Fibroblast of the conjunctiva (primary cell): Measurements from ENCODE around the gene USP2.
"Not testable (repeated sequence)": the region's sequence is repeated elsewhere in the genome, so short reads cannot be mapped to it uniquely, and the experiment has no call there.

Source experiments
- DNase-seq: peaks from one replicate; pipeline ENCODE4 v3.0.0-alpha.2; 2010; ENCODE audit warnings: low read depth

The USP2 gene

DNA sequence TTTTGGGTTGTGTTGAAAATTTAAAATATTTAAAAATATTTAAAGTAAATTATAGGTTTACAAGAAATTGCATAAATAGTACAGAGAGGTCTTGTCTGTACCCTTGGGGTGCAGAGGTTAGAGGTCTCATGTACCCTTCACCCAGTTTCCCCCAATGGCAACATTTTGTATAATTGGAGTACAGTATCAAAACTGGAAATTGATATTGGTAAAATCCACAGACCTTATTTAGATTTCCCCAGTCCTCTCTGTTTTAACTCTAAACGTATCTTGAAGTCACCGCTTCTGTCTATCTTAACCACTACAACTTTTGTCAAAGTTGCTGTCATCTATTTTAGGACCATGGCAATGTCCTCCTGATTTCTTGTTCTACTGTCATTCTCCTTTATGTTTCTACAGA lies 30.6 kb upstream of the USP2 start:
- DNase-seq: no peak

DNA sequence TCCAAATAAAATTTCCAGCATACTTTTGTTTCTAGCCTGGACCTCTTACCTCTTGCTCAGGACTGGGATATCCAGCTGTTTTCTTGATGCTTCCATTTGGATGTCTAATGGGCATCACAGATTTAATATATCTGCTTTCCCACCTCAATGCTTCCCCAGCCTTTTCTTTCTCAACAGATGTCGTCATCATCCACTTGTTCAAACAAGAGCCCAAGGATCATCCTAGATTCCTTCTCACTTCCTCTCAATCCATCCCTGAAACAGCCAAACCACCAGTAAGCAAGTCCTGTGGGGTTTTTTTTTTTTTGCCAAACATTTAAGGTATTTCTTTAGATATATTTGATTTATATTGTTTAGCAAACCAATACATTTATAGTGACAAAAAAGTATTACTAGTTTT lies 29.0 kb upstream of the USP2 start:
- DNase-seq: no peak

DNA sequence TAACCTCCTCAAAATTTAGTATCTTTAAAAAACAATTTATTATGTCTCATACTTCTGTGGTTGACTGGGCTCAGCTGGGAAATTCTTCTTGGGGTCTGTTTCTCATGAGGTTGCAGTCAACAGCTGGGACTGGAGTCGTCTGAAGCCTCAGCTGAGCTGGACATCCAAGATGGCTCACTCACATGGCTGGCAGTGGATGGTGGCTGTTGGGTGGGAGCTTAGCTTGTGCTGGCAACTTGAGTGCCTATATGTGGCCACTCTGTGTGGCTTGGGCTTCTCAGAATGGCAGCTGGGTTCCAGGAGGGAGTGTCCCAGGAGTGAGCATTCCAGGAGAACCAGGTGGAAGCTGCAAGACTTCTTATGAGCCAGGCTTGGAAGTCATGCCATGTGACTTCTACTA lies 28.2 kb upstream of the USP2 start:
- DNase-seq: no peak

DNA sequence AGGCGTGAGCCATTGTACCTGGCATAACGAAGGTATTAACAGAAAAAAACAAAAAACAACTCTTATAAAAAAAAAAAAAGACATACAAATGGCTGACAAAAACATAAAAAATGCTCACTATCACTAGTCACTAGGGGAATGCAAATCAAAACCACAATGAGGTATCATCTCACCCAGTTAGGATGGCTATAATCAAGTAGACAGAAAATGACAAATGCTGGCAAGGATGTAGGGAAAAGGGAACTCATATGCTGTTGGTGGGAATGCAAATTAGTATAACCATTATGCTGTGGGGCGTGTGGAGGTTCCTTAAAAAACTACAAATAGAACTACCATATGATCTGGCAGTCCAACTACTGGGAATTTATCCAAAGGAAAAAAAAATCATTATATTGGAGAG lies 24.5 kb upstream of the USP2 start:
- DNase-seq: no peak

DNA sequence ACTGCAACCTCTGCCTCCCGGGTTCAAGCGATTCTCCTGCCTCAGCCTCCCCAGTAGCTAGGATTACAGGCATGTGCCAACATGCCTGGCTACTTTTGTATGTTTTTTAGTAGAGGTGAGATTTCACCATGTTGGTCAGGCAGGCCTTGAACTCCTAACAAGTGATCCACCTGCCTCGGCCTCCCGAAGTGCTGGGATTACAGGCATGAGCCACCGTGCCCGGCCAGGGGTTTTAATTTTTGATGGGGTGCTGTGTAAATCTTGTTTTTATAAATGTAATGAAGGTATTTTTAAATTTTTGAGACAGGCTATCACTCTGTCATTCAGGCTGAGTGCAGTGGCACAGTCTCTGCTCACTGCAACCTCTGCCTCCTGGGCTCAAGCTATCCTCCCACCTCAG lies 24.0 kb upstream of the USP2 start:
- not testable (repeated sequence) for DNase-seq

GRCh38 chr11:119404872-119405271 lies 23.4 kb upstream of the USP2 start:
- no peak for DNase-seq

GRCh38 chr11:119403021-119403420 lies 21.5 kb upstream of the USP2 start:
- no peak for DNase-seq

GRCh38 chr11:119402470-119402869 lies 21.0 kb upstream of the USP2 start:
- DNase-seq: no peak

- no peak for DNase-seq
These were observed 19.4 kb upstream of the USP2 start for GRCh38 chr11:119400860-119401259.

GRCh38 chr11:119397740-119398139 lies 16.2 kb upstream of the USP2 start:
- no peak for DNase-seq

GRCh38 chr11:119396835-119397234 lies 15.3 kb upstream of the USP2 start:
- no peak for DNase-seq

DNA sequence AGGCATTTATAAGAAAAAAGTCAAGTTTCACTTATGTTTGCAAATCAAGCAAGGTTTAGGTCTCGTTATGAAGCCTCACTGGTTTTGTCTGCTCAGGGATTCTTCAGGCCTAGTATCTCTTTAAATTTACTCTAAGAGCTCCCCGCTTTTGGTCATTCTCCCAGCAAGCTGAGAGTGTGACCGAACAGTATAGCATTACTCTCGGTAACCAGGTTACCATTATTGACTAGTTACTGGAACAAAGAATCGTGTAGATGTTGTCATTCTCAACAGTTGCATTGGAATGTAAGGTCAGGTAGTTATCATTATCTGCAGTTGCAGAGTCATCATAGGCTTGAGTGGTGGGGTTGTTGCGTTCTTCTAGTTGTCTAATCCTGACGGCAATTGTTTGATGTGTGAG lies 9.8 kb upstream of the USP2 start:
- DNase-seq: no peak

DNA sequence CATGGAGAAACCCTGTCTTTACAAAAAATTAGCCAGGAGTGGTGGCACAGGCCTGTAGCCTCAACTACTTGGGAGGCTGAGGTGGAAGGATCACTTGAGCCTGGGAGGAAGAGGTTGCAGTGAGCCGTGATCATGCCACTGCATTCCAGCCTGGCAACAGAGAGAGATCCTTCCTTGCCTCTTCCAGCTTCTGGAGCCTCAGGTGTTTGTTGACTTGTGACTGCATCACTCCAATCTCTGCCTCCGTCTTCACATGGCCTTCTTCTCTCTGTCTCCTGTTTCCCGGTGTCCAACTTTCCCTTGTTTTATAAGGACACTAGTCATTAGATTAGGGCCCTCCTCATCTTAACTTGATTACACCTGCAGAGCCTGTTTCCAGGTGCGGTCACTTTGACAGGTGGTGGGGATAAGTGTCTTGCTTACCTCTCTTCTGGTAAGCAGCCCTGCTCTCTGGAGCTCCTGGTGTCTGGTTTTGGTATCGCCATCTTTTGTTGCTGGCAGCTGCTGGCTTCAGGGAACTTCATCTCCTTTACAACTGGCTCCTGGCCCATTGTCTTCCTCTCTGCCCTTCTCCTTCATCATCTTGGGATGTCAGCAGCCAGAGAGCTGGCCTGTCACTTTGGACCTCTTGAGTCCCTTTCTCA lies 8.2 kb upstream of the USP2 start:
- no peak for DNase-seq

- no peak for DNase-seq
These were observed 6.6 kb upstream of the USP2 start for GRCh38 chr11:119388103-119388502.

- DNase-seq: no peak
These were observed 2.8 kb upstream of the USP2 start for GRCh38 chr11:119384332-119384731.

DNA sequence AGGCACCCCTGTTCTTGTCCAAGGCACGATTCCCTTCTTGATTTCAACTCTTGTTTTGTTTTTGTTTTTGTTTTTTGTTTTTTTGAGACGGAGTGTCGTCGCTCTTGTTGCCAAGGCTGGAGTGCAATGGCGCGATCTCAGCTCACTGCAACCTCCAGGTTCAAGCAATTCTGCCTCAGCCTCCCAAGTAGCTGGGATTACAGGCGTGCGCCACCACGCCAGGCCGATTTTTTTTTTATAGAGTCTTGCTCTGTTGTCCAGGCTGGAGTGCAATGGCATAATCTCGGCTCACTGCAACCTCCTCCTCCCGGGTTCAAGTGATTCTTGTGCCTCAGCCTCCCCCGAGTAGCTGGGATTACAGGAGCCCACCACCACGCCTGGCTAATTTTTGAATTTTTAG lies 1.0 kb upstream of the USP2 start:
- not testable (repeated sequence) for DNase-seq

GRCh38 chr11:119382101-119382500 lies 611 bp upstream of the USP2 start:
- no peak for DNase-seq

- DNase-seq: no peak
These were observed 686 bp downstream of the USP2 start for GRCh38 chr11:119380827-119381180.

DNA sequence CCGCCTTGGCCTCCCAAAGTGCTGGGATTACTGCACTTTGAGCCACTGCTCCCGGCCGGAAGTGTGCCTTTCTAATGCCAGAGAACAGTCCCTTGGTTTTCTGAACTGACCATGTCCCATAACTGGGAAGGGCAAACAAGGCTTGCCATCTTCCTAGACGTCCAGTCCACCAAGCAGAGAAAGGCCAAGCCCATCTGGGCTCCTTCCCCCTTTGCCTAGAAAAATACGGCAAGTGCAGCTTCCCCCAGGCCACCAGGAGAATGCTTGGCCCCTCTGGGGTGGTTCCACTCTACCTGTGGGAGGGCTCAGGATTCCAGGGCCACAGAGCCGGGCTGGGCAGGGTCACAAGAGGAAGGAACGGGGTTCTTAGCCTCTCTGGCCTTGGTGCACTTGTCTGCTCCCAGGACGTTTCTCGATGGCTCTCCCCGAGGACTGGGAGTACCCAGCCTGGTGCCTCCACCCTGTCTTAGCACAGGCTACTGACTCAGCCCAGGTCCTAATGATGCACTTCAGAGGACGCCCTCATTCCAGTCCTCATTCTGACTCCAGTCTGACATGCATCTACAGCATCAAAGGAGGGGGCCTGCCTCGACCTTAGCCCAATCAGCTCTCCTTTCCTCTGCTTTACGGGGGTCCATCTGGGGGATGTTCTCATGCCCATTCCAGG lies 1.2 kb downstream of the USP2 start:
- no peak for DNase-seq

DNA sequence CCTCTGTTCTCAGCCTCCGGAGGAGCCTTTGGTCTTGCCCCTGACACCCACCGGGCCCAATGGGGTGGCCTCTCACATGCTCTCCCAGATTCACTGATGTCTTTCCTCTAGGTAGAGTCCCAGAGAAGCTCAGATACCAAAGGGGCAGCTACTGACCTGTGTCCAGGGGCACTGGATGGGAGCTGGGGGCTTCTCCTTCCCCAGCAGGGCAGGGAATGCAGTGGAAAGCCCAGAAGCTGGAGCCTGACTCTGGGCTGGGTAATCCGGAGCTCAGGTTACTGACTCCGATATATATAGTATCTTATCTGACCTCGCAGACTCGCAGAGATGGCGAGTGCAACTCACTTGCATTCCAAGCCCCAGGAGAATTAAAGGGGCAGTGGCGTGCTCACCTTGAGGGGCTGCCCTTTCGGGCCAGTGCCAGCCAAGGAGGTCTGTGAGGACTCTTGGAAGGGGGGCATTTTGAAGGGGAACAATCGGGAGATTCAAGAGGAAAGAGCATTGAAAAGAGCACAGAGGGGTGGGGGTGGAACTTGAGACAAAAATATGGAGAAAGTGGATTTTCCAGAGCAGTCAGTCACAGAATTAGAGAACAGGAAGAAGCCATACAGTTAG lies 2.5 kb downstream of the USP2 start:
- DNase-seq: no peak

GRCh38 chr11:119377961-119378667 lies 3.4 kb downstream of the USP2 start:
- no peak for DNase-seq

GRCh38 chr11:119377112-119377901 lies 4.2 kb downstream of the USP2 start:
- no peak for DNase-seq
